Tibial artery (tissue), 4 donors: Measurements from ENCODE around the gene C11orf52.

Source experiments
- DNase-seq, 2 donors: peaks; one replicate each; pipeline ENCODE4 v3.0.0-alpha.2; 2019
- H3K27ac ChIP-seq, 2 donors: fragments of 200-600 bp; sonication (generic) in 1 of 2; 1 replicate in 1 of 2; 2 replicates in 1 of 2; pipeline ENCODE4 v1.5.1; 2018 to 2019; ENCODE audit warnings: mild to moderate bottlenecking in 1 of 2
- H3K27me3 ChIP-seq, 2 donors: fragments of 200-600 bp; sonication (generic) in 1 of 2; one replicate each; pipeline versions ENCODE4 v1.5.1 to v1.6.0; 2016 to 2019
- H3K36me3 ChIP-seq, 3 donors: fragments of 200-600 bp; sonication (generic) in 2 of 3; one replicate each; pipeline ENCODE4 v1.5.1; 2016 to 2019; ENCODE audit warnings: mild to moderate bottlenecking in 2 of 3
- H3K4me1 ChIP-seq, 4 donors: fragments of 200-600 bp; sonication (generic) in 2 of 4; 1 replicate in 3 of 4; 2 replicates in 1 of 4; pipeline ENCODE4 v1.5.1; 2016 to 2019
- H3K4me3 ChIP-seq, 2 donors: fragments of 200-600 bp; sonication (generic) in 1 of 2; 1 replicate in 1 of 2; 2 replicates in 1 of 2; pipeline ENCODE4 v1.5.1; 2018 to 2019; ENCODE audit warnings: mild to moderate bottlenecking in 2 of 2
- H3K9me3 ChIP-seq, 3 donors: fragments of 200-600 bp; sonication (generic) in 1 of 3; one replicate each; pipeline ENCODE4 v1.5.1; 2016 to 2019
- CTCF ChIP-seq, 2 experiments: fragments of 200-600 bp in 1 of 2; fragments of 450-650 bp in 1 of 2; IDR thresholded peaks; one replicate each; pipeline ENCODE4 v1.5.1; 2017 to 2019; ENCODE audit warnings: antibody characterized with exemption in 2 of 2, mild to moderate bottlenecking in 1 of 2, moderate library complexity in 1 of 2
- intact Hi-C: fragments of 100-400 bp; cut with DNase I; formaldehyde crosslinking; loops from one replicate; pipeline ENCODE4 v1.15.0; 2023; ENCODE audit warnings: low total_unique reads

The C11orf52 gene

GRCh38 chr11:111913997-111914396, 4.7 kb upstream of the C11orf52 start:
- Histone ChIP-seq H3K4me1 (peaks cover 0 to 59% (median 16%) of the 10 kb centered on the region in 4 donors), H3K27me3 (no peaks in the 10 kb centered on the region), H3K36me3 (peaks cover under 1 to 12% (median 3%) of the 10 kb centered on the region in 3 donors), H3K4me3 (peak overlapping the region; percentile 70 to 84), H3K9me3 (no peaks in the 10 kb centered on the region), H3K27ac (peak overlapping the region; percentile 92 to 98)
- peak; percentile 84 to 89 for DNase-seq
- intact Hi-C loops: loop anchor here (2.0 kb wide), 1 partner anchor 13 kb away; no protein-coding TSS in a partner anchor
- no peak for TF ChIP-seq CTCF (IDR thresholded peaks at IDR 0.05)

- Histone ChIP-seq H3K27me3 (no peaks in the 10 kb centered on the region), H3K4me3 (no peak overlapping the region), H3K27ac (peak overlapping the region in 1 of 2 donors; percentile 98), H3K9me3 (no peaks in the 10 kb centered on the region), H3K4me1 (peaks cover 0 to 53% (median 18%) of the 10 kb centered on the region in 4 donors), H3K36me3 (peaks cover 0 to 5% (median 4%) of the 10 kb centered on the region in 3 donors)
- no peak for DNase-seq
- intact Hi-C loops: no loop called here
- no peak for TF ChIP-seq CTCF (IDR thresholded peaks at IDR 0.05)
These were observed 1.9 kb upstream of the C11orf52 start for GRCh38 chr11:111916768-111917167.

- peaks cover 0 to 59% (median 21%) of the 10 kb centered on the region in 4 donors for H3K4me1 ChIP-seq
- no peaks in the 10 kb centered on the region for H3K27me3 ChIP-seq
- no peak for TF ChIP-seq CTCF (IDR thresholded peaks at IDR 0.05)
- peak overlapping the region in 1 of 2 donors; percentile 98 for H3K27ac ChIP-seq
- intact Hi-C loops: no loop called here
- DNase-seq: no peak
- H3K4me3 ChIP-seq: no peak overlapping the region
- H3K9me3 ChIP-seq: no peaks in the 10 kb centered on the region
- peaks cover 0 to 5% (median 4%) of the 10 kb centered on the region in 3 donors for H3K36me3 ChIP-seq
These were observed 1.4 kb upstream of the C11orf52 start for GRCh38 chr11:111917312-111917711.

- no peaks in the 10 kb centered on the region for H3K27me3 ChIP-seq
These were observed 925 bp upstream of the C11orf52 start for GRCh38 chr11:111917788-111918187.

GRCh38 chr11:111920908-111921307, 2.2 kb downstream of the C11orf52 start:
- peaks cover 0 to 5% (median 4%) of the 10 kb centered on the region in 3 donors for H3K36me3 ChIP-seq
- H3K4me3 ChIP-seq: no peak overlapping the region
- no peaks in the 10 kb centered on the region for H3K9me3 ChIP-seq
- intact Hi-C loops: no loop called here
- no peak for DNase-seq
- no peaks in the 10 kb centered on the region for H3K27me3 ChIP-seq
- peak overlapping the region; percentile 10 to 89 for H3K27ac ChIP-seq
- no peak for TF ChIP-seq CTCF (IDR thresholded peaks at IDR 0.05)
- peaks cover 0 to 72% (median 32%) of the 10 kb centered on the region in 4 donors for H3K4me1 ChIP-seq

More at GRCh38 chr11:111917788-111918187, 925 bp upstream of the C11orf52 start:
- peaks cover 0 to 5% (median 4%) of the 10 kb centered on the region in 3 donors for H3K36me3 ChIP-seq
- H3K4me1 ChIP-seq: peaks cover 0 to 63% (median 23%) of the 10 kb centered on the region in 4 donors
- no peaks in the 10 kb centered on the region for H3K9me3 ChIP-seq
- intact Hi-C loops: no loop called here
- DNase-seq: no peak
- peak overlapping the region; percentile 37 to 98 for H3K27ac ChIP-seq
- no peak for TF ChIP-seq CTCF (IDR thresholded peaks at IDR 0.05)
- H3K4me3 ChIP-seq: no peak overlapping the region
